Hepatocyte (in vitro differentiated cells): Measurements from ENCODE around the gene CNTN6. TPM values are rescaled to one million over a fixed set of nuclear protein-coding genes. Genes with fewer than 3 reads are reported as not detected.

Source experiments
- DNase-seq: peaks from one replicate; pipeline ENCODE4 v3.0.0-alpha.2; 2016; ENCODE audit warnings: low spot score
- H2AFZ ChIP-seq: fragments of 200-600 bp; sonication (generic); 2 replicates; pipeline ENCODE4 v1.6.0; 2016; ENCODE audit warnings: antibody characterized with exemption, mild to moderate bottlenecking
- H3K27ac ChIP-seq: fragments of 200-600 bp; sonication (generic); 2 replicates; pipeline ENCODE4 v1.5.1; 2016; ENCODE audit warnings: mild to moderate bottlenecking
- H3K27me3 ChIP-seq: fragments of 200-600 bp; sonication (generic); 2 replicates; pipeline ENCODE4 v1.6.1; 2016
- H3K36me3 ChIP-seq: fragments of 200-600 bp; sonication (generic); replicated peaks from 2 replicates; pipeline ENCODE4 v1.5.1; 2016; ENCODE audit warnings: low read depth; ENCODE audit not compliant: insufficient read depth
- H3K4me1 ChIP-seq: fragments of 200-600 bp; sonication (generic); 2 replicates; pipeline ENCODE4 v1.5.1; 2016; ENCODE audit warnings: mild to moderate bottlenecking, moderate library complexity; ENCODE audit not compliant: insufficient read depth
- H3K4me2 ChIP-seq: fragments of 200-600 bp; sonication (generic); 2 replicates; pipeline ENCODE4 v1.6.0; 2016
- H3K4me3 ChIP-seq: fragments of 200-600 bp; sonication (generic); 2 replicates; pipeline ENCODE4 v1.5.1; 2016; ENCODE audit warnings: mild to moderate bottlenecking
- H3K79me2 ChIP-seq: fragments of 200-600 bp; sonication (generic); 2 replicates; pipeline ENCODE4 v1.6.0; 2017; ENCODE audit warnings: mild to moderate bottlenecking
- H3K9me2 ChIP-seq: fragments of 200-600 bp; sonication (generic); replicated peaks from 2 replicates; pipeline ENCODE4 v1.6.0; 2017; ENCODE audit warnings: mild to moderate bottlenecking; ENCODE audit not compliant: insufficient read depth
- H3K9me3 ChIP-seq: fragments of 200-600 bp; sonication (generic); 2 replicates; pipeline ENCODE4 v1.5.1; 2016; ENCODE audit warnings: low read depth, mild to moderate bottlenecking
- H4K20me1 ChIP-seq: fragments of 200-600 bp; sonication (generic); 2 replicates; pipeline ENCODE4 v1.6.0; 2016; ENCODE audit warnings: mild to moderate bottlenecking; ENCODE audit not compliant: insufficient read depth, poor library complexity, severe bottlenecking
- CTCF ChIP-seq: fragments of 200-600 bp; sonication (generic); IDR thresholded peaks from 2 replicates; pipeline ENCODE4 v1.5.1; 2016; ENCODE audit warnings: antibody characterized with exemption, mild to moderate bottlenecking; ENCODE audit not compliant: poor library complexity
- EZH2 ChIP-seq: fragments of 200-600 bp; sonication (generic); IDR thresholded peaks from 2 replicates; pipeline ENCODE4 v1.6.1; 2016; ENCODE audit warnings: antibody characterized with exemption, mild to moderate bottlenecking, borderline replicate concordance
- EZH2phosphoT487 ChIP-seq: fragments of 200-600 bp; sonication (generic); IDR thresholded peaks from one replicate; pipeline ENCODE4 v1.6.1; 2018; ENCODE audit warnings: antibody characterized with exemption, mild to moderate bottlenecking, low read depth, moderate library complexity; ENCODE audit not compliant: unreplicated experiment, severe bottlenecking
- WGBS: methylation state at CpG from one replicate; pipeline ENCODE4 v1.1.6; 2016; ENCODE audit warnings: low lambda C conversion rate; ENCODE audit errors: missing lambda C conversion rate; 5-methylcytosine and 5-hydroxymethylcytosine counted together
- polyA plus RNA-seq: library from polyadenylated mRNA; unstranded; fragments of >200 nt; fragmentation: Nextera tagmentation; extraction: Ambion mirVana; gene quantifications from 2 replicates; pipeline ENCODE4 v1.2.1, GENCODE V29; 2016
- total RNA-seq: library from RNA; depleted of rRNA; stranded (reverse); fragments of >200 nt; gene quantifications from 2 replicates; pipeline ENCODE4 v1.2.3, GENCODE V29; 2014

Gene CNTN6
- total and polyA plus RNA-seq, 2 experiments from 2014 or later, result 2.9 to 3.2 TPM

- Histone ChIP-seq H3K4me2 (no peak overlapping the region), H3K4me3 (no peak overlapping the region), H3K9me2 (no peaks in the 10 kb centered on the region), H3K9me3 (no peaks in the 10 kb centered on the region), H3K79me2 (no peaks in the 10 kb centered on the region), H4K20me1 (no peaks in the 10 kb centered on the region), H3K27ac (no peak overlapping the region), H3K36me3 (no peaks in the 10 kb centered on the region), H3K4me1 (no peaks in the 10 kb centered on the region), H2AFZ (no peak overlapping the region), H3K27me3 (no peaks in the 10 kb centered on the region)
- WGBS, result 37% methylated on average over 2 of the region's 2 CpGs
- DNase-seq, result no peak
- TF ChIP-seq EZH2phosphoT487 (no peak), EZH2 (no peak), CTCF (no peak)
Measured at GRCh38 chr3:1197051-1197450, 104.2 kb downstream of the CNTN6 start.

- no peaks in the 10 kb centered on the region for H3K9me2 ChIP-seq
- no peaks in the 10 kb centered on the region for H3K36me3 ChIP-seq
- no peaks in the 10 kb centered on the region for H3K9me3 ChIP-seq
- no peak for DNase-seq
- no peak overlapping the region for H3K27ac ChIP-seq
- no peak overlapping the region for H3K4me2 ChIP-seq
- no peaks in the 10 kb centered on the region for H3K27me3 ChIP-seq
- 100% methylated on average over 1 of the region's 1 CpG for WGBS
- H3K4me3 ChIP-seq, result no peak overlapping the region
- H2AFZ ChIP-seq, result no peak overlapping the region
- H4K20me1 ChIP-seq, result no peaks in the 10 kb centered on the region
- TF ChIP-seq CTCF (no peak), EZH2 (no peak), EZH2phosphoT487 (no peak)
- no peaks in the 10 kb centered on the region for H3K79me2 ChIP-seq
- no peaks in the 10 kb centered on the region for H3K4me1 ChIP-seq
Measured at GRCh38 chr3:1200371-1200770, 107.5 kb downstream of the CNTN6 start.

GRCh38 chr3:1207904-1208303 lies 115.1 kb downstream of the CNTN6 start:
- Histone ChIP-seq H3K27ac (no peak overlapping the region), H3K4me2 (no peak overlapping the region), H3K9me2 (no peaks in the 10 kb centered on the region), H3K36me3 (no peaks in the 10 kb centered on the region), H3K9me3 (no peaks in the 10 kb centered on the region), H4K20me1 (no peaks in the 10 kb centered on the region), H3K27me3 (no peaks in the 10 kb centered on the region), H3K79me2 (no peaks in the 10 kb centered on the region), H3K4me3 (no peak overlapping the region), H3K4me1 (no peaks in the 10 kb centered on the region), H2AFZ (no peak overlapping the region)
- TF ChIP-seq EZH2 (no peak), EZH2phosphoT487 (no peak), CTCF (no peak)
- 49% methylated on average over 2 of the region's 2 CpGs for WGBS
- DNase-seq, result no peak

- Histone ChIP-seq H3K4me3 (no peak overlapping the region), H2AFZ (no peak overlapping the region), H3K9me2 (no peaks in the 10 kb centered on the region), H3K79me2 (no peaks in the 10 kb centered on the region), H3K27me3 (no peaks in the 10 kb centered on the region), H3K4me1 (no peaks in the 10 kb centered on the region), H4K20me1 (no peaks in the 10 kb centered on the region), H3K4me2 (no peak overlapping the region), H3K36me3 (no peaks in the 10 kb centered on the region), H3K27ac (no peak overlapping the region), H3K9me3 (no peaks in the 10 kb centered on the region)
- no peak for TF ChIP-seq EZH2
- no peak for TF ChIP-seq CTCF
- TF ChIP-seq EZH2phosphoT487, result no peak
- 60% methylated on average over 3 of the region's 3 CpGs for WGBS
- no peak for DNase-seq
Measured at GRCh38 chr3:1214933-1215332, 122.1 kb downstream of the CNTN6 start.
